ENCODE results near the gene VWA8.

DNA sequence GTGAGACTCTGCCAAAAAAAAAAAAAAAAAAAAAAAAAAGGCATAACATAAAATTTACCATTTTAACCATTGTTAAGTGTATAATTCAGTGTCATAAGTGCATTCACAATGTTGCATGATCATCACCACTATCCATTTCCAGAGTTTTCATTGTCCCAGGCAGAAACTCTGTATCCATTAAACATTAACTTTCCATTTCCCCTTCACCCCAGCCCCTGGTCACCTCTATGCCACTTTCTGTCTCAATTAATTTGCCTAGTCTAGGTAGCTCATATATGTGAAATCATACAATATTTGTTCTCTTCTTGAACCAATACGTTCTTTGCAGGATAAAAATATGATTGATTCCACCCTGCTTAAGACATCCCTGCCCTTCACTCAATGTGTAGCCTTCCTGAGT lies 31.0 kb upstream of the VWA8 start:
- TF ChIP-seq, protein P1, sequence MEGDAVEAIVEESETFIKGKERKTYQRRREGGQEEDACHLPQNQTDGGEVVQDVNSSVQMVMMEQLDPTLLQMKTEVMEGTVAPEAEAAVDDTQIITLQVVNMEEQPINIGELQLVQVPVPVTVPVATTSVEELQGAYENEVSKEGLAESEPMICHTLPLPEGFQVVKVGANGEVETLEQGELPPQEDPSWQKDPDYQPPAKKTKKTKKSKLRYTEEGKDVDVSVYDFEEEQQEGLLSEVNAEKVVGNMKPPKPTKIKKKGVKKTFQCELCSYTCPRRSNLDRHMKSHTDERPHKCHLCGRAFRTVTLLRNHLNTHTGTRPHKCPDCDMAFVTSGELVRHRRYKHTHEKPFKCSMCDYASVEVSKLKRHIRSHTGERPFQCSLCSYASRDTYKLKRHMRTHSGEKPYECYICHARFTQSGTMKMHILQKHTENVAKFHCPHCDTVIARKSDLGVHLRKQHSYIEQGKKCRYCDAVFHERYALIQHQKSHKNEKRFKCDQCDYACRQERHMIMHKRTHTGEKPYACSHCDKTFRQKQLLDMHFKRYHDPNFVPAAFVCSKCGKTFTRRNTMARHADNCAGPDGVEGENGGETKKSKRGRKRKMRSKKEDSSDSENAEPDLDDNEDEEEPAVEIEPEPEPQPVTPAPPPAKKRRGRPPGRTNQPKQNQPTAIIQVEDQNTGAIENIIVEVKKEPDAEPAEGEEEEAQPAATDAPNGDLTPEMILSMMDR (IDR thresholded peaks at IDR 0.05; ENCODE audit: low read depth, low read length) = no peak
- no peak for TF ChIP-seq EZH2phosphoT487 (IDR thresholded peaks at IDR 0.05; ENCODE audit: low read depth)

Measured in OCI-LY3 (cell line).